Mesenchymal stem cell (in vitro differentiated cells and primary cell): ENCODE results near the gene ST3GAL4.

Experiments used
- DNase-seq: peaks from one replicate; pipeline ENCODE4 v3.0.0-alpha.2; 2013
- H2AFZ ChIP-seq: one replicate; pipeline ENCODE4 v1.6.1; 2013; ENCODE audit warnings: low read depth, mild to moderate bottlenecking, control low read depth, inconsistent platforms, low read length, moderate library complexity
- H2AK5ac ChIP-seq: 2 replicates; pipeline ENCODE4 v1.6.1; 2013; ENCODE audit warnings: low read length, moderate library complexity, mild to moderate bottlenecking, inconsistent platforms; ENCODE audit not compliant: severe bottlenecking
- H2BK120ac ChIP-seq: one replicate; pipeline ENCODE4 v1.6.1; 2013; ENCODE audit warnings: low read depth, mild to moderate bottlenecking, inconsistent platforms, low read length, moderate library complexity
- H2BK12ac ChIP-seq, 2 experiments: one replicate each; pipeline ENCODE4 v1.6.1; 2013; ENCODE audit warnings: inconsistent platforms in 2 of 2, low read length in 2 of 2, mild to moderate bottlenecking in 2 of 2, moderate library complexity in 2 of 2, control low read depth in 1 of 2
- H2BK15ac ChIP-seq: one replicate; pipeline ENCODE4 v1.6.1; 2013; ENCODE audit warnings: mild to moderate bottlenecking, low read depth, inconsistent platforms; ENCODE audit not compliant: poor library complexity, severe bottlenecking
- H2BK5ac ChIP-seq: 2 replicates; pipeline ENCODE4 v1.6.1; 2013; ENCODE audit warnings: low read depth, mild to moderate bottlenecking, low read length, control low read depth, inconsistent platforms; ENCODE audit not compliant: poor library complexity, severe bottlenecking
- H3K14ac ChIP-seq, 2 experiments: one replicate each; pipeline ENCODE4 v1.6.1; 2013; ENCODE audit warnings: inconsistent platforms in 2 of 2, low read length in 2 of 2, control low read depth in 1 of 2, mild to moderate bottlenecking in 1 of 2, moderate library complexity in 1 of 2
- H3K18ac ChIP-seq, 2 experiments: one replicate each; pipeline ENCODE4 v1.6.1; 2013; ENCODE audit warnings: inconsistent platforms in 2 of 2, low read length in 2 of 2, control low read depth in 1 of 2, low read depth in 1 of 2, mild to moderate bottlenecking in 1 of 2
- H3K23ac ChIP-seq, 2 experiments: one replicate each; pipeline ENCODE4 v1.6.1; 2013; ENCODE audit warnings: inconsistent platforms in 2 of 2, low read length in 2 of 2, mild to moderate bottlenecking in 2 of 2, moderate library complexity in 2 of 2, control low read depth in 1 of 2
- H3K27ac ChIP-seq: 2 replicates; pipeline ENCODE4 v1.5.1; 2013; ENCODE audit warnings: mild to moderate bottlenecking, moderate library complexity, low read length, control low read depth, inconsistent platforms; ENCODE audit not compliant: poor library complexity, severe bottlenecking
- H3K27me3 ChIP-seq, 2 experiments: 2 replicates each; pipeline versions ENCODE4 v1.6.1 to v1.7.0; 2013; ENCODE audit warnings: low read length in 2 of 2, mild to moderate bottlenecking in 2 of 2, moderate library complexity in 2 of 2, control low read depth in 1 of 2, inconsistent platforms in 1 of 2; ENCODE audit not compliant: control insufficient read depth in 1 of 2, insufficient read depth in 1 of 2
- H3K36me3 ChIP-seq, 2 experiments: 2 replicates each; pipeline versions ENCODE4 v1.6.1 to v1.7.0; 2013; ENCODE audit warnings: low read length in 2 of 2, control low read depth in 1 of 2, inconsistent platforms in 1 of 2, low read depth in 1 of 2, mild to moderate bottlenecking in 1 of 2; ENCODE audit not compliant: insufficient read depth in 2 of 2, control insufficient read depth in 1 of 2
- H3K4ac ChIP-seq, 2 experiments: one replicate each; pipeline ENCODE4 v1.6.1; 2013; ENCODE audit warnings: inconsistent platforms in 2 of 2, low read length in 2 of 2, mild to moderate bottlenecking in 2 of 2, moderate library complexity in 2 of 2, control low read depth in 1 of 2, low read depth in 1 of 2
- H3K4me1 ChIP-seq: 2 replicates; pipeline ENCODE4 v1.6.1; 2013; ENCODE audit warnings: low read depth, low read length, control low read depth; ENCODE audit not compliant: control insufficient read depth, insufficient read depth
- H3K4me2 ChIP-seq: 2 replicates; pipeline ENCODE4 v1.6.1; 2013; ENCODE audit warnings: low read length, mild to moderate bottlenecking, inconsistent platforms; ENCODE audit not compliant: poor library complexity, severe bottlenecking
- H3K4me3 ChIP-seq, 2 experiments: 2 replicates each; pipeline versions ENCODE4 v1.5.1 to v1.7.0; 2013; ENCODE audit warnings: low read length in 2 of 2, mild to moderate bottlenecking in 2 of 2, control low read depth in 1 of 2, low read depth in 1 of 2; ENCODE audit not compliant: insufficient read depth in 1 of 2
- H3K79me1 ChIP-seq: replicated peaks from 2 replicates; pipeline ENCODE4 v1.6.1; 2013; ENCODE audit warnings: mild to moderate bottlenecking, control low read depth, low read length, inconsistent platforms; ENCODE audit not compliant: poor library complexity, severe bottlenecking
- H3K9ac ChIP-seq: 2 replicates; pipeline ENCODE4 v1.7.0; 2013; ENCODE audit warnings: mild to moderate bottlenecking, low read length, moderate library complexity
- H3K9me3 ChIP-seq: 2 replicates; pipeline ENCODE4 v1.7.0; 2013; ENCODE audit warnings: mild to moderate bottlenecking, low read length; ENCODE audit not compliant: control insufficient read depth
- H4K8ac ChIP-seq: one replicate; pipeline ENCODE4 v1.6.1; 2013; ENCODE audit warnings: inconsistent platforms, mild to moderate bottlenecking, low read length, moderate library complexity
- H4K91ac ChIP-seq: one replicate; pipeline ENCODE4 v1.6.1; 2013; ENCODE audit warnings: mild to moderate bottlenecking, low read length, inconsistent platforms
- WGBS: methylation state at CpG from one replicate; pipeline ENCODE4 v1.1.7; 2013; ENCODE audit warnings: mixed read lengths; 5-methylcytosine and 5-hydroxymethylcytosine counted together

ST3GAL4 gene

DNA sequence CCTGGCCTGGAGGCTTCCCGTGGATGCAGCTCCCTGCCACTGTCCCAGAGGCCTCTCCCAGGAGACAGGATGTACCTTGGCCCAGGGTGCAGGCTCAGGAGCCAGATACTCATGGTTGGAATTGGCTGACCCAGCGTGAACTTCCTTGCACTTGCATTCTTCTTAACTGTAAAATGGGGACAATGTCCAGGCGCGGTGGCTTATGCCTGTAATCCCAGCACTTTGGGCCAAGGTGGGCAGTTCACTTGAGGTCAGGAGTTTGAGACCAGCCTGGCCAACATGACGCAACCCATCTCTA lies 20.1 kb upstream of the ST3GAL4 start:
- no peak overlapping the region for H3K27ac ChIP-seq
- H3K4me2 ChIP-seq = no peak overlapping the region
- peaks cover 4% of the 10 kb centered on the region for H3K79me1 ChIP-seq
- H3K9me3 ChIP-seq = no peaks in the 10 kb centered on the region
- H2AFZ ChIP-seq = no peak overlapping the region
- 88% methylated on average over 4 of the region's 5 CpGs for WGBS
- H3K4me1 ChIP-seq = peaks cover 18% of the 10 kb centered on the region
- H3K23ac ChIP-seq = no peak overlapping the region
- H3K27me3 ChIP-seq = no peaks in the 10 kb centered on the region
- DNase-seq = no peak
- H3K14ac ChIP-seq = no peak overlapping the region
- H3K9ac ChIP-seq = no peak overlapping the region
- no peak overlapping the region for H4K91ac ChIP-seq
- H3K4ac ChIP-seq = peak overlapping the region in 1 of 2 experiments; percentile 89
- peak overlapping the region; percentile 74 for H2BK15ac ChIP-seq
- H3K36me3 ChIP-seq = peaks cover 10 to 33% of the 10 kb centered on the region in 2 experiments
- no peak overlapping the region for H3K18ac ChIP-seq
- H2BK120ac ChIP-seq = no peak overlapping the region
- H3K4me3 ChIP-seq = no peak overlapping the region
- H2AK5ac ChIP-seq = no peak overlapping the region
- H2BK5ac ChIP-seq = no peak overlapping the region
- H4K8ac ChIP-seq = no peak overlapping the region
- peak overlapping the region in 1 of 2 experiments; percentile 24 for H2BK12ac ChIP-seq

DNA sequence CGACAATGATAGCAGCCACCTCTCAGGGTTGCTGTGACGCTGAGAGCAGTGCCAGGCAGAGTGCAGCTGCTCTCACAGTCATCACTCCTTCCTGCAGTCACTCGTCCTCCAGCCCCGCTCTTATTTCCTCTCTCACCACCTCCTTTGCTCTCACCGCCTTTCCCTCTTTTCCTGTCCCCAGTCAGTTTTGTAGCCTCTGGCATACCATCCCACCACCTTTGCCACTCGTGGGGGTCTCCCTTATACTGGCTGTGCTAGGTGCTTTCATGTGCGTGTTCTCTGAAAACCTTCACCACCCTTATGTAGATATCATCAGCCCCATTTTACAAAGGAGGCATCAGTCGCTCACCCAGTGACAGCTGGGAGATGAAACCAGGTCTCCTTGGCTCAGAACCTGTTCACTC lies 19.3 kb upstream of the ST3GAL4 start:
- no peak overlapping the region for H3K4me2 ChIP-seq
- peak overlapping the region in 1 of 2 experiments; percentile 3 for H3K18ac ChIP-seq
- 78% methylated on average over 8 of the region's 8 CpGs for WGBS
- H4K91ac ChIP-seq = no peak overlapping the region
- H3K14ac ChIP-seq = peak overlapping the region in 1 of 2 experiments; percentile 51
- H2AFZ ChIP-seq = peak overlapping the region; percentile 7
- H4K8ac ChIP-seq = no peak overlapping the region
- H2AK5ac ChIP-seq = no peak overlapping the region
- no peak overlapping the region for H2BK15ac ChIP-seq
- H3K9me3 ChIP-seq = no peaks in the 10 kb centered on the region
- H3K27ac ChIP-seq = no peak overlapping the region
- no peak overlapping the region for H3K23ac ChIP-seq
- no peak overlapping the region for H3K9ac ChIP-seq
- no peak overlapping the region for H2BK120ac ChIP-seq
- H3K79me1 ChIP-seq = peaks cover 2% of the 10 kb centered on the region
- H2BK12ac ChIP-seq = peak overlapping the region; percentile 7 to 91
- H3K4me1 ChIP-seq = peaks cover 18% of the 10 kb centered on the region
- peak overlapping the region in 1 of 2 experiments; percentile 19 for H3K4ac ChIP-seq
- peaks cover 10 to 33% of the 10 kb centered on the region in 2 experiments for H3K36me3 ChIP-seq
- no peak overlapping the region for H2BK5ac ChIP-seq
- no peak overlapping the region for H3K4me3 ChIP-seq
- H3K27me3 ChIP-seq = no peaks in the 10 kb centered on the region
- DNase-seq = no peak

DNA sequence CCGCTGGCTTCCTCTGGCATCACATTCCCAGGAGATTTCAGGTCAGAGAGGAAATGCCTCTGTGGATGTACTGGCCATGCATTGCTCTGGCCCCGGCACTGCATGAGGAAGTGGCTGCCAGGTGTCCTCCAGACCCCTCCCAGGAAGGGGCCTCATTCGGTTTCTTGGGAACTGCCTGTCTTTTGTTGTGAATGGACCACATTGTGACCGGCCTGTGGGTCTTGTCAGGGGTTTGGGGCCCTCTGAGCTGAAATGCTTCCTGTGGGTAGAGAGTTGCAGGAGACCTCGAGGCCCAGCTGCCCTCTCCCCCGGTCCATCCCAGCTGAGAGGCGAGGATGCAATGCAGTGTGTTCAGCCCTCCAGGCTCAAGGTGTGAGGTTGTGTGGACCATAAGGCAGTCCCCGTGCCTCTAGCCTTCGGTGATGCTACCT lies 18.8 kb upstream of the ST3GAL4 start:
- Histone ChIP-seq H2AFZ (no peak overlapping the region), H4K8ac (peak overlapping the region; percentile 50), H3K27me3 (no peaks in the 10 kb centered on the region), H3K27ac (no peak overlapping the region), H3K9me3 (no peaks in the 10 kb centered on the region), H3K4me1 (peaks cover 24% of the 10 kb centered on the region), H3K4me2 (no peak overlapping the region), H2AK5ac (no peak overlapping the region), H2BK12ac (peak overlapping the region; percentile 1 to 95), H4K91ac (no peak overlapping the region), H3K14ac (peak overlapping the region in 1 of 2 experiments; percentile 81), H3K4ac (no peak overlapping the region), H3K79me1 (peaks cover 2% of the 10 kb centered on the region), H3K18ac (peak overlapping the region in 1 of 2 experiments; percentile 62), H2BK120ac (no peak overlapping the region), H2BK15ac (no peak overlapping the region), H2BK5ac (no peak overlapping the region), H3K36me3 (peaks cover 15 to 28% of the 10 kb centered on the region in 2 experiments), H3K4me3 (no peak overlapping the region), H3K9ac (no peak overlapping the region), H3K23ac (no peak overlapping the region)
- no peak for DNase-seq
- 45% methylated on average over 9 of the region's 9 CpGs for WGBS

DNA sequence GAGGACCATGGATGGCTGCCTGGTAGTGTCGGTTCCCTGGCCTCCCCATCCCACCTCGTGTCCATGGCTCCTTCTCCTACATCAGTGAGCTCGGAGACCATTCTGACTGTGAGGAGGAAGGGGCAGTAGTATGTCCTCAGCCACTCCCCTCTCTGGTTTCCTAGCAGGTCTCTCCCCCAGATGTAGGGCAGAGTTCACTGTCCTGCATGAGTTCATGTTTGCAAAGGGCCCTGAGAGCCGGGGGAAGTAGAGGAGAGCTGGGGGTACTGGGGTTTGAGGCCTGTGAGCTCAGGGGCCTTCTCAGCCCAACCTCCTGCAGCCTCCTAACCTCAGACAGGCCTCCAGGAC lies 18.4 kb upstream of the ST3GAL4 start:
- H3K14ac ChIP-seq = peak overlapping the region in 1 of 2 experiments; percentile 81
- no peak overlapping the region for H2AFZ ChIP-seq
- H3K27me3 ChIP-seq = no peaks in the 10 kb centered on the region
- peaks cover 2% of the 10 kb centered on the region for H3K79me1 ChIP-seq
- no peak overlapping the region for H2BK120ac ChIP-seq
- H3K23ac ChIP-seq = no peak overlapping the region
- H3K4me2 ChIP-seq = no peak overlapping the region
- H2BK15ac ChIP-seq = no peak overlapping the region
- DNase-seq = no peak
- no peak overlapping the region for H3K9ac ChIP-seq
- H4K91ac ChIP-seq = no peak overlapping the region
- H2BK5ac ChIP-seq = no peak overlapping the region
- no peak overlapping the region for H4K8ac ChIP-seq
- H2AK5ac ChIP-seq = no peak overlapping the region
- peak overlapping the region; percentile 3 to 62 for H3K18ac ChIP-seq
- 90% methylated on average over 4 of the region's 4 CpGs for WGBS
- H3K27ac ChIP-seq = no peak overlapping the region
- H3K36me3 ChIP-seq = peaks cover 15 to 28% of the 10 kb centered on the region in 2 experiments
- no peaks in the 10 kb centered on the region for H3K9me3 ChIP-seq
- H3K4me1 ChIP-seq = peaks cover 27% of the 10 kb centered on the region
- no peak overlapping the region for H3K4me3 ChIP-seq
- no peak overlapping the region for H3K4ac ChIP-seq
- peak overlapping the region; percentile 1 to 95 for H2BK12ac ChIP-seq
